NB4 (cell line): Measurements from ENCODE around the gene CLDN25.
"Not testable (repeated sequence)": the region's sequence is repeated elsewhere in the genome, so short reads cannot be mapped to it uniquely, and the experiment has no call there.

ENCODE experiments used
- DNase-seq: peaks from one replicate; pipeline ENCODE4 v3.0.0; 2010; ENCODE audit warnings: low read depth
- H3K4me3 ChIP-seq: one replicate; pipeline ENCODE4 v1.5.1; 2011; ENCODE audit warnings: mild to moderate bottlenecking, low read depth, low read length, moderate library complexity
- CTCF ChIP-seq: IDR thresholded peaks from one replicate; pipeline ENCODE4 v1.5.1; 2012; ENCODE audit warnings: low read depth, low read length
- MAX ChIP-seq: IDR thresholded peaks from 2 replicates; pipeline ENCODE4 v1.6.1; 2011; ENCODE audit warnings: low read depth, low read length
- MYC ChIP-seq: IDR thresholded peaks from 2 replicates; pipeline ENCODE4 v1.6.1; 2011; ENCODE audit warnings: low read depth, low read length
- POLR2A ChIP-seq: IDR thresholded peaks from 2 replicates; pipeline ENCODE4 v1.6.1; 2011; ENCODE audit warnings: mild to moderate bottlenecking; ENCODE audit not compliant: insufficient read length; ENCODE audit errors: extremely low read depth

CLDN25 gene

DNA sequence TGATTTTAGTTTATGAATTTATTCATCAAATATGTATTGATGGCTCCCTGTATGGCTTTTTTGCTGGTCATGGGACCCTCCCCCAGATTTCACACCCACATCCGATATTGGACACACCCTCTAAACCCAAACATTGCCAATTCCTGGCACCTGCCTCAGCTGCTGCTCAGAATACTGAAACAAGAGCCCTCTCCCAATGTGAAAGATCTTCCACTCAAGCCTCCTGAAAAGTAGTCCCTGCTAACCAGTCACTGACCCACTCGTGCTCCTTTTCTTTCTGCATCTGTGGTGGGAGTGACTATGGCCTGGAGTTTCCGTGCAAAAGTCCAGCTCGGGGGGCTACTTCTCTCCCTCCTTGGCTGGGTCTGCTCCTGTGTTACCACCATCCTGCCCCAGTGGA, at the start of gene CLDN25:
CLDN25 (plus strand) TSS at position 301 of the 400 bp plus-strand sequence; CDS start at position 301, 0 bp downstream.
- TF ChIP-seq MYC, result no peak
- TF ChIP-seq CTCF, result no peak
- no peak within 1 kb of the TSS for H3K4me3 ChIP-seq
- DNase-seq, result no peak

DNA sequence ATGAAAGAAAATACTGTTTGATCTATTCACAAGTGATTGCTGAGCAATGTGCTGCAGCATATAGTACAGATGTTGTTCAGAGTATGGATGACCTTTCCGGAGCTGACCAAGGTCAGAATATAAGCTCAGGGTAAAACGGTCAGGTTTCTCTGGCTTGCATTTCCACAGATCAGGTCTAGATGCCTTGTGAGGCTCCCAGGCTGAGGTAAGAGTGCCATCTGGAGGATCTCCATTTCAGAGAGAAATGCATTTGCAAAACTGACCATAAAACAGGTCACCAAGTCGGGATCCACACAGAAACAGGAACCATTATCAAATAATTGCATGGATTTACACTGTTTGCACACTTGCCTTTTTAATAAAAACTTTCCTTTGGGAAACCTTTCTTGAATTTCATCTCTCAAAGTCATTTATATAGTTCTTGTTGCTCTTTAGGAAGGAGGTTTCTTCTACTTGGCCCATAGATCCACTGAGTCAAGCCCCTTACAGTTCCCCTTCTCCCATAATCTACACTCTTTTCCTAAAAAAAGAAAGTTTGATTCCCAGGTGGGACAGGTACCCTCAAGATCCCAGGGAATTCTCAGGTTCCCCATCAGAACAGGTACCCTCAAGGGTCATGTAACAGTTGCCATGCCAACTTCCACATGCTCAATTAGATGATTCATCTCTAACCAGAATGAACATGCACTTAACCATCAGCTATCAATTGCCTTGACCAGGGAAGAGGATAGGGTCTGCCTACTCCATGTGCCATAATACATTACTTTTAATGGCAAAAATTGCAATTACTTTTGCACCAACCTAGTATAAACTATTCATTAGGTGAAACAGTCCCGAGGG, 48.5 kb upstream of the CLDN25 start:
- DNase-seq, result peak; percentile 60
- TF ChIP-seq POLR2A (no peak), CTCF (peak; percentile 35), MAX (no peak)
- no peak overlapping the region for H3K4me3 ChIP-seq

DNA sequence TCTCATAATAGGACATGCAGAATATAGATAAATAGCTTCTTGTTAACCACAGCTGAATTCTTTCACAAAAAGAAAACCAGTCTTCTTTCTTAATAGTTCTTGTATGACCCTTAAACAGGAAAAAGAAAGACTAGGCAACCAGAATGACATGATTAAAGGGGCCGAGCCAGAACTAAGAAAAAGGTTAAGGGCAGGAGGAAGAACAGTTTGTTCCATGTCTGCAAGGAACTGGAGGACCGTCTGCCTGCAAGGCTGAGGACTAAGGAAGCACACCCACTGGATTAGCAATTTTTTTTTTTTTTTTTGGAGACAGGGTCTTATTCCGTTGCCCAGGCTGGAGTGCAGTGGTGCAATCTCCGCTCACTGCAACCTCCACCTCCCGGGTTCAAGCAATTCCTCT, 47.5 kb upstream of the CLDN25 start:
- TF ChIP-seq CTCF (no peak), POLR2A (no peak), MYC (no peak), MAX (no peak)
- no peak for DNase-seq
- H3K4me3 ChIP-seq, result no peak overlapping the region

DNA sequence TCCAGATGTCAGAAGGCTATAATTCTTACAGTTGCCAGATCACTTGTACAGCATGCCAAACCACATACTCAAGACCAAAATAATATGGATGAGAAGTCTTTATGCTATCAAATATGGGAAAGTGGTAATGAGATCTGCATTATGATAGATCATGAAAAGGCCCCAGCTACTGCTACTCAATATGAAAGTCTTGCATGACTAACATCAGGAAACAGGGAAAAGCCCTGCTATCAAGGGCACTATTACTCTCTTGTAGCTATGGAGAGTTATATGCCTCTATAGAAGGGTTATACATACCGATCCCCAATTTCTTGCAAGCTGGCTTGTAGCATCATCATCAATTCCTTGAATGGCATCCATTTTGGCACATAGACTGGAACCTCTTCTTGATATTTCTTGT, 43.3 kb upstream of the CLDN25 start:
- DNase-seq, result no peak
- TF ChIP-seq MAX, result no peak
- no peak for TF ChIP-seq MYC
- TF ChIP-seq CTCF, result no peak
- TF ChIP-seq POLR2A, result no peak

GRCh38 chr11:113752932-113753331, 26.7 kb upstream of the CLDN25 start:
- TF ChIP-seq MAX (no peak), POLR2A (no peak), CTCF (no peak), MYC (no peak)
- no peak for DNase-seq
- H3K4me3 ChIP-seq, result no peak overlapping the region

More for the DNA sequence above, 43.3 kb upstream of the CLDN25 start:
- H3K4me3 ChIP-seq, result no peak overlapping the region

- H3K4me3 ChIP-seq, result no peak overlapping the region
- no peak for DNase-seq
- no peak for TF ChIP-seq POLR2A
- TF ChIP-seq CTCF, result no peak
- no peak for TF ChIP-seq MAX
- TF ChIP-seq MYC, result no peak
These were observed 19.4 kb upstream of the CLDN25 start for GRCh38 chr11:113760241-113760640.

- not testable (repeated sequence) for H3K4me3 ChIP-seq, DNase-seq
These were observed 16.6 kb upstream of the CLDN25 start for GRCh38 chr11:113763040-113763439.
